ENCODE results near the gene FAAP24. TPM values are rescaled to one million over a fixed set of nuclear protein-coding genes. Genes with fewer than 3 reads are reported as not detected.
"Not testable (repeated sequence)": the region's sequence is repeated elsewhere in the genome, so short reads cannot be mapped to it uniquely, and the experiment has no call there.

The FAAP24 gene
- 1.2 TPM for total RNA-seq
- polyA plus RNA-seq (ENCODE audit: insufficient read depth in 1 of 8, insufficient read length in 8 of 8, low replicate concordance in 1 of 8): 1 to 10 TPM; 1.3 to 3.0 (median 2.3) TPM
- long read RNA-seq, donor 1, partial matches to known transcripts: 0 of 3 reads
- long read RNA-seq, donor 1, other reads (novel, unspliced or antisense): 0 of 3 reads
- long read RNA-seq, donor 2, partial matches to known transcripts: 0 of 1 reads
- long read RNA-seq, donor 2, other reads (novel, unspliced or antisense): 0 of 1 reads
- long read RNA-seq, donor 3, partial matches to known transcripts: 0 of 2 reads
- long read RNA-seq, donor 3, other reads (novel, unspliced or antisense): 0 of 2 reads
- long read RNA-seq, donor 4: 0 reads
- long read RNA-seq, donor 5, partial matches to known transcripts: 0 of 2 reads
- long read RNA-seq, donor 5, other reads (novel, unspliced or antisense): 0 of 2 reads
- long read RNA-seq, donor 6: 0 reads
- long read RNA-seq, donor 7, partial matches to known transcripts: 0 of 1 reads
- long read RNA-seq, donor 7, other reads (novel, unspliced or antisense): 0 of 1 reads
- long read RNA-seq, donor 8, partial matches to known transcripts: 0 of 3 reads
- long read RNA-seq, donor 8, other reads (novel, unspliced or antisense): 0 of 3 reads
- long read RNA-seq, donor 9, partial matches to known transcripts: 0 of 1 reads
- long read RNA-seq, donor 9, other reads (novel, unspliced or antisense): 0 of 1 reads
- long read RNA-seq, donor 10, partial matches to known transcripts: 0 of 2 reads
- long read RNA-seq, donor 10, other reads (novel, unspliced or antisense): 0 of 2 reads
- long read RNA-seq, donor 11, partial matches to known transcripts: 0 of 1 reads
- long read RNA-seq, donor 11, other reads (novel, unspliced or antisense): 0 of 1 reads

GRCh38 chr19:32971715-32972540 lies at the start of gene FAAP24, which contains the start of gene CEP89:
FAAP24 (plus strand) TSS chr19:32972242; CDS start chr19:32973197, 955 bp downstream.
CEP89 (minus strand) TSS chr19:32971958; CDS start chr19:32971874, 84 bp downstream.
- Histone ChIP-seq H3K4me3 (ENCODE audit: low read length) (peak within 1 kb of the TSS; percentile 88), H3K36me3 (ENCODE audit: control insufficient read depth, insufficient read depth, low read length) (peaks cover 11% of the 10 kb centered on the region), H3K4me1 (ENCODE audit: control insufficient read depth, insufficient read depth, low read length) (peaks cover 12% of the 10 kb centered on the region), H3K9me3 (replicated peaks; ENCODE audit: control insufficient read depth, low read depth, low read length) (no peaks in the 10 kb centered on the region), H3K27ac (ENCODE audit: low read length) (peak within 1 kb of the TSS; percentile 59), H3K27me3 (ENCODE audit: control insufficient read depth, insufficient read depth, low read length) (no peaks in the 10 kb centered on the region)
- 2% methylated on average over 57 of the region's 57 CpGs for WGBS (ENCODE audit: insufficient coverage)
- DNase-seq: peak; percentile 100

GRCh38 chr19:32924200-32924599 lies 47.8 kb upstream of the FAAP24 start:
- H3K9me3 ChIP-seq (replicated peaks; ENCODE audit: control insufficient read depth, low read depth, low read length): peaks cover 10% of the 10 kb centered on the region
- 94% methylated on average over 5 of the region's 6 CpGs for WGBS (ENCODE audit: insufficient coverage)
- peaks cover 62% of the 10 kb centered on the region for H3K36me3 ChIP-seq (ENCODE audit: control insufficient read depth, insufficient read depth, low read length)
- no peaks in the 10 kb centered on the region for H3K4me1 ChIP-seq (ENCODE audit: control insufficient read depth, insufficient read depth, low read length)
- DNase-seq: no peak
- no peaks in the 10 kb centered on the region for H3K27me3 ChIP-seq (ENCODE audit: control insufficient read depth, insufficient read depth, low read length)
- H3K27ac ChIP-seq (ENCODE audit: low read length): no peak overlapping the region
- no peak overlapping the region for H3K4me3 ChIP-seq (ENCODE audit: low read length)

- no peak overlapping the region for H3K27ac ChIP-seq (ENCODE audit: low read length)
- no CpG with 5 or more reads among the region's 2 CpGs for WGBS (ENCODE audit: insufficient coverage)
- no peaks in the 10 kb centered on the region for H3K27me3 ChIP-seq (ENCODE audit: control insufficient read depth, insufficient read depth, low read length)
- H3K9me3 ChIP-seq (replicated peaks; ENCODE audit: control insufficient read depth, low read depth, low read length): peaks cover 10% of the 10 kb centered on the region
- no peaks in the 10 kb centered on the region for H3K4me1 ChIP-seq (ENCODE audit: control insufficient read depth, insufficient read depth, low read length)
- no peak overlapping the region for H3K4me3 ChIP-seq (ENCODE audit: low read length)
- H3K36me3 ChIP-seq (ENCODE audit: control insufficient read depth, insufficient read depth, low read length): peaks cover 63% of the 10 kb centered on the region
- no peak for DNase-seq
Observed at GRCh38 chr19:32928806-32929205, 43.2 kb upstream of the FAAP24 start.

- no peaks in the 10 kb centered on the region for H3K4me1 ChIP-seq (ENCODE audit: control insufficient read depth, insufficient read depth, low read length)
- H3K36me3 ChIP-seq (ENCODE audit: control insufficient read depth, insufficient read depth, low read length): peaks cover 64% of the 10 kb centered on the region
- WGBS (ENCODE audit: insufficient coverage): 97% methylated on average over 5 of the region's 8 CpGs
- no peaks in the 10 kb centered on the region for H3K27me3 ChIP-seq (ENCODE audit: control insufficient read depth, insufficient read depth, low read length)
- peaks cover 10% of the 10 kb centered on the region for H3K9me3 ChIP-seq (replicated peaks; ENCODE audit: control insufficient read depth, low read depth, low read length)
- no peak for DNase-seq
- no peak overlapping the region for H3K4me3 ChIP-seq (ENCODE audit: low read length)
- no peak overlapping the region for H3K27ac ChIP-seq (ENCODE audit: low read length)
Observed at GRCh38 chr19:32930567-32930966, 41.5 kb upstream of the FAAP24 start.

- WGBS (ENCODE audit: insufficient coverage): 100% methylated on average over 2 of the region's 3 CpGs
- Histone ChIP-seq H3K4me3 (ENCODE audit: low read length) (no peak overlapping the region), H3K36me3 (ENCODE audit: control insufficient read depth, insufficient read depth, low read length) (peaks cover 64% of the 10 kb centered on the region), H3K27me3 (ENCODE audit: control insufficient read depth, insufficient read depth, low read length) (no peaks in the 10 kb centered on the region), H3K9me3 (replicated peaks; ENCODE audit: control insufficient read depth, low read depth, low read length) (peaks cover 4% of the 10 kb centered on the region), H3K27ac (ENCODE audit: low read length) (no peak overlapping the region), H3K4me1 (ENCODE audit: control insufficient read depth, insufficient read depth, low read length) (no peaks in the 10 kb centered on the region)
- no peak for DNase-seq
Observed at GRCh38 chr19:32933571-32933970, 38.5 kb upstream of the FAAP24 start.

- Histone ChIP-seq H3K9me3 (replicated peaks; ENCODE audit: control insufficient read depth, low read depth, low read length) (no peaks in the 10 kb centered on the region), H3K27ac (ENCODE audit: low read length) (no peak overlapping the region), H3K36me3 (ENCODE audit: control insufficient read depth, insufficient read depth, low read length) (peaks cover 57% of the 10 kb centered on the region), H3K4me1 (ENCODE audit: control insufficient read depth, insufficient read depth, low read length) (no peaks in the 10 kb centered on the region), H3K27me3 (ENCODE audit: control insufficient read depth, insufficient read depth, low read length) (no peaks in the 10 kb centered on the region), H3K4me3 (ENCODE audit: low read length) (no peak overlapping the region)
- 88% methylated on average over 8 of the region's 9 CpGs for whole genome bisulfite sequencing (ENCODE audit: insufficient coverage)
- no peak for DNase-seq
Observed at GRCh38 chr19:32935629-32936028, 36.4 kb upstream of the FAAP24 start.

- DNase-seq: no peak
- peaks cover 55% of the 10 kb centered on the region for H3K36me3 ChIP-seq (ENCODE audit: control insufficient read depth, insufficient read depth, low read length)
- no peaks in the 10 kb centered on the region for H3K4me1 ChIP-seq (ENCODE audit: control insufficient read depth, insufficient read depth, low read length)
Observed at GRCh38 chr19:32936065-32936464, 36.0 kb upstream of the FAAP24 start.

GRCh38 chr19:32941273-32941672 lies 30.8 kb upstream of the FAAP24 start:
- H3K27ac ChIP-seq (ENCODE audit: low read length); DNase-seq; H3K4me1 ChIP-seq (ENCODE audit: control insufficient read depth, insufficient read depth, low read length); H3K4me3 ChIP-seq (ENCODE audit: low read length); H3K27me3 ChIP-seq (ENCODE audit: control insufficient read depth, insufficient read depth, low read length); H3K9me3 ChIP-seq (replicated peaks; ENCODE audit: control insufficient read depth, low read depth, low read length): not testable (repeated sequence)
- H3K36me3 ChIP-seq (ENCODE audit: control insufficient read depth, insufficient read depth, low read length): peaks cover 64% of the 10 kb centered on the region
- 100% methylated on average over 2 of the region's 5 CpGs for WGBS (ENCODE audit: insufficient coverage)

More at GRCh38 chr19:32936065-32936464, 36.0 kb upstream of the FAAP24 start:
- Histone ChIP-seq H3K9me3 (replicated peaks; ENCODE audit: control insufficient read depth, low read depth, low read length) (no peaks in the 10 kb centered on the region), H3K27me3 (ENCODE audit: control insufficient read depth, insufficient read depth, low read length) (no peaks in the 10 kb centered on the region), H3K4me3 (ENCODE audit: low read length) (no peak overlapping the region), H3K27ac (ENCODE audit: low read length) (no peak overlapping the region)
- 93% methylated on average over 8 of the region's 8 CpGs for whole genome bisulfite sequencing (ENCODE audit: insufficient coverage)

- no peak for DNase-seq
- Histone ChIP-seq H3K27me3 (ENCODE audit: control insufficient read depth, insufficient read depth, low read length) (no peaks in the 10 kb centered on the region), H3K27ac (ENCODE audit: low read length) (no peak overlapping the region), H3K9me3 (replicated peaks; ENCODE audit: control insufficient read depth, low read depth, low read length) (no peaks in the 10 kb centered on the region), H3K36me3 (ENCODE audit: control insufficient read depth, insufficient read depth, low read length) (peaks cover 81% of the 10 kb centered on the region), H3K4me1 (ENCODE audit: control insufficient read depth, insufficient read depth, low read length) (no peaks in the 10 kb centered on the region), H3K4me3 (ENCODE audit: low read length) (no peak overlapping the region)
- 100% methylated on average over 1 of the region's 3 CpGs for WGBS (ENCODE audit: insufficient coverage)
Observed at GRCh38 chr19:32945260-32945659, 26.8 kb upstream of the FAAP24 start.
